Measurements from ENCODE around the gene STIL. TPM values are rescaled to one million over a fixed set of nuclear protein-coding genes. Genes with fewer than 3 reads are reported as not detected.

The STIL gene
- total and polyA plus RNA-seq, 2 donors from 2014 or later = 0.28 to 2.5 TPM

DNA sequence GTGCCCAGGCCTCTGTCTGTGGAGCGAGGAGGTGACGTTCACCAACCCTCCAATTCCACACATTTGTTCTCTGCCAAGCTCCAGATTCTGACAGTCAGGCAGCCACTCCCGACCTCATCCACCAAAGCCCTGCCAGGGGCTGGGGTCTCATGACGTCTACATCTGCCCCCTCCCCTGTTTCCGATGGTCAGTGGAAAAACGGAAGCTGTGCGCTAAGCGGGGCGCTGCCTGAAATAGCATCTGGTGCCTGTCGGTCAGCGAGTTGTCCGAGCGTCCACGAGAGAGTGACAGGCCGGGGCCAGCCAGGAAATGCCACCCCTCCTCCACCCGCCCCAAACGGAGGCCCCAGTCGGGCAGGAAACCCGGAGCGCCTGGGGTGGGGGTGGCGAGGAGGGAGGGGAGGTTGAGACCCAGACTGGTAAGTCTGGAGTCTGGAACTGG lies 78.7 kb downstream of the STIL start:
- H3K27ac ChIP-seq (ENCODE audit: low read depth in 2 of 2, low read length in 2 of 2) = peak overlapping the region in 1 of 2 donors; percentile 22
- no peak overlapping the region for H3K9ac ChIP-seq (ENCODE audit: low read length in 3 of 3)
- H3K4me3 ChIP-seq (ENCODE audit: low read length in 3 of 3) = no peak overlapping the region
- peaks cover 0 to 7% (median 0%) of the 10 kb centered on the region in 3 donors for H3K4me1 ChIP-seq (ENCODE audit: control insufficient read depth in 2 of 3, insufficient read depth in 2 of 3, low read depth in 1 of 3, low read length in 3 of 3)
- intact Hi-C loops (cut with DNase I) = no loop called here
- H3K27me3 ChIP-seq (ENCODE audit: control insufficient read depth, insufficient read depth, low read length) = peaks cover 37% of the 10 kb centered on the region
- DNase-seq = peak; percentile 16 to 79 (median 53)
- no peak for TF ChIP-seq CTCF (IDR thresholded peaks at IDR 0.05; ENCODE audit: borderline replicate concordance, extremely low read depth, insufficient read depth)
- H3K36me3 ChIP-seq (ENCODE audit: control insufficient read depth in 2 of 3, insufficient read depth in 3 of 3, low read length in 3 of 3) = no peaks in the 10 kb centered on the region
- FAIRE-seq = no peak
- peaks cover 0 to 4% (median 0%) of the 10 kb centered on the region in 3 donors for H3K9me3 ChIP-seq (ENCODE audit: control insufficient read depth in 2 of 3, insufficient read depth in 1 of 3, low read length in 3 of 3)

DNA sequence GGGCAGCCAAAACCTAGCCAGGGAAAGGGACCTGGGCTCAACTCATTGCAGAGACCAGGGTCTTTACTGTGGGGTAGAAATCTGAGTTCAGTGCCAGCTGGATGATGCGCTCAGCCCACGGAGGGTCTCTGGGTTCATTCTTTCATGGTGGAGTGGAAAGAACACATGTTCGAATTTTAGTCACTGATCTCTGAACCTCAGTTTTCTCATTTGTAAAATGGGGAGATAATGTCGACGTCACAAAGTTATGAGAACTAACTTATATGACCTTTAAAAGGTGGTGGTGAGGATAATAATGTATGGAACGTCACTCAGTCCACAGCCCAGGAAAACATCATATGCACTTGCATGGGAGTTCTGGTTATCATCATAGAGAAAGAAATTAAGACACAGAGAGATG lies 80.8 kb downstream of the STIL start:
- intact Hi-C loops (cut with DNase I) = no loop called here
- DNase-seq (no peak), FAIRE-seq (no peak)
- peaks cover 0 to 4% (median 0%) of the 10 kb centered on the region in 3 donors for H3K9me3 ChIP-seq (ENCODE audit: control insufficient read depth in 2 of 3, insufficient read depth in 1 of 3, low read length in 3 of 3)
- H3K27me3 ChIP-seq (ENCODE audit: control insufficient read depth, insufficient read depth, low read length) = peaks cover 57% of the 10 kb centered on the region
- H3K27ac ChIP-seq (ENCODE audit: low read depth in 2 of 2, low read length in 2 of 2) = no peak overlapping the region
- no peak overlapping the region for H3K9ac ChIP-seq (ENCODE audit: low read length in 3 of 3)
- no peak for TF ChIP-seq CTCF (IDR thresholded peaks at IDR 0.05; ENCODE audit: borderline replicate concordance, extremely low read depth, insufficient read depth)
- peaks cover 0 to 7% (median 0%) of the 10 kb centered on the region in 3 donors for H3K4me1 ChIP-seq (ENCODE audit: control insufficient read depth in 2 of 3, insufficient read depth in 2 of 3, low read depth in 1 of 3, low read length in 3 of 3)
- no peaks in the 10 kb centered on the region for H3K36me3 ChIP-seq (ENCODE audit: control insufficient read depth in 2 of 3, insufficient read depth in 3 of 3, low read length in 3 of 3)
- H3K4me3 ChIP-seq (ENCODE audit: low read length in 3 of 3) = no peak overlapping the region

GRCh38 chr1:47232187-47232874 lies 81.6 kb downstream of the STIL start, which contains the start of gene TAL1:
Gene TAL1, minus strand, starts transcription at chr1:47232225. Its CDS starts 6,337 bp downstream, at chr1:47225888.
- FAIRE-seq = no peak
- Histone ChIP-seq H3K27me3 (ENCODE audit: control insufficient read depth, insufficient read depth, low read length) (peaks cover 63% of the 10 kb centered on the region), H3K36me3 (ENCODE audit: control insufficient read depth in 2 of 3, insufficient read depth in 3 of 3, low read length in 3 of 3) (no peaks in the 10 kb centered on the region), H3K27ac (ENCODE audit: low read depth in 2 of 2, low read length in 2 of 2) (peak within 1 kb of the TSS; percentile 82 to 89), H3K4me1 (ENCODE audit: control insufficient read depth in 2 of 3, insufficient read depth in 2 of 3, low read depth in 1 of 3, low read length in 3 of 3) (peaks cover 0 to 7% (median 0%) of the 10 kb centered on the region in 3 donors), H3K9ac (ENCODE audit: low read length in 3 of 3) (peak within 1 kb of the TSS; percentile 2 to 81 (median 3)), H3K4me3 (ENCODE audit: low read length in 3 of 3) (peak within 1 kb of the TSS; percentile 23 to 68 (median 55)), H3K9me3 (ENCODE audit: control insufficient read depth in 2 of 3, insufficient read depth in 1 of 3, low read length in 3 of 3) (peaks cover 0 to 4% (median 0%) of the 10 kb centered on the region in 3 donors)
- peak in 4 of 5 donors; percentile 17 to 47 (median 32) for DNase-seq
- intact Hi-C loops (cut with DNase I) = no loop called here
- no peak for TF ChIP-seq CTCF (IDR thresholded peaks at IDR 0.05; ENCODE audit: borderline replicate concordance, extremely low read depth, insufficient read depth)

Data from kidney (tissue), 14 donors.